ENCODE results near the gene SNX19. TPM values are rescaled to one million over a fixed set of nuclear protein-coding genes. Genes with fewer than 3 reads are reported as not detected.

SNX19 gene
- total RNA-seq, 1 experiment from 2014 or later: 79.3 TPM

- in situ Hi-C loops (cut with HindIII; ENCODE audit: low pct_unique_long_range_greater_than_20kb, low sequenced_read_pairs): no loop called here
- Histone ChIP-seq H3K4me1 (ENCODE audit: control insufficient read depth, insufficient read depth, low read length) (peaks cover 26% of the 10 kb centered on the region), H3K9me3 (ENCODE audit: control insufficient read depth, insufficient read depth, low read depth, low read length) (no peaks in the 10 kb centered on the region), H3K4me3 (ENCODE audit: low read depth in 2 of 2, low read length in 2 of 2) (no peak overlapping the region), H3K27ac (ENCODE audit: low read length) (peak overlapping the region; percentile 83), H3K27me3 (ENCODE audit: control insufficient read depth, insufficient read depth, low read length) (no peaks in the 10 kb centered on the region), H3K36me3 (ENCODE audit: control insufficient read depth, insufficient read depth, low read length) (no peaks in the 10 kb centered on the region)
- BruUV-seq (replicated peaks): no TSS peak
- POLR2A ChIA-PET: no interaction called here
- TF ChIP-seq SIN3A (IDR thresholded peaks at IDR 0.05; ENCODE audit: borderline replicate concordance, insufficient read depth, low read depth, low read length): no peak
- DNase-seq (ENCODE audit: low read depth, low spot score) (no peak), ATAC-seq (no peak)
- CTCF ChIA-PET: interaction anchor here (1.0 kb wide), 1 partner anchor 394 kb away, joined by 3 read pairs; no protein-coding TSS in a partner anchor
- intact Hi-C loops (cut with micrococcal nuclease; ENCODE audit: unreplicated experiment): loop anchor here (5.0 kb wide), 1 partner anchor 191 kb away; no protein-coding TSS in a partner anchor
These were observed 87.5 kb downstream of the SNX19 start for GRCh38 chr11:130828741-130829140.

- H3K9me3 ChIP-seq (ENCODE audit: control insufficient read depth, insufficient read depth, low read depth, low read length): no peaks in the 10 kb centered on the region
- TF ChIP-seq, protein P1, sequence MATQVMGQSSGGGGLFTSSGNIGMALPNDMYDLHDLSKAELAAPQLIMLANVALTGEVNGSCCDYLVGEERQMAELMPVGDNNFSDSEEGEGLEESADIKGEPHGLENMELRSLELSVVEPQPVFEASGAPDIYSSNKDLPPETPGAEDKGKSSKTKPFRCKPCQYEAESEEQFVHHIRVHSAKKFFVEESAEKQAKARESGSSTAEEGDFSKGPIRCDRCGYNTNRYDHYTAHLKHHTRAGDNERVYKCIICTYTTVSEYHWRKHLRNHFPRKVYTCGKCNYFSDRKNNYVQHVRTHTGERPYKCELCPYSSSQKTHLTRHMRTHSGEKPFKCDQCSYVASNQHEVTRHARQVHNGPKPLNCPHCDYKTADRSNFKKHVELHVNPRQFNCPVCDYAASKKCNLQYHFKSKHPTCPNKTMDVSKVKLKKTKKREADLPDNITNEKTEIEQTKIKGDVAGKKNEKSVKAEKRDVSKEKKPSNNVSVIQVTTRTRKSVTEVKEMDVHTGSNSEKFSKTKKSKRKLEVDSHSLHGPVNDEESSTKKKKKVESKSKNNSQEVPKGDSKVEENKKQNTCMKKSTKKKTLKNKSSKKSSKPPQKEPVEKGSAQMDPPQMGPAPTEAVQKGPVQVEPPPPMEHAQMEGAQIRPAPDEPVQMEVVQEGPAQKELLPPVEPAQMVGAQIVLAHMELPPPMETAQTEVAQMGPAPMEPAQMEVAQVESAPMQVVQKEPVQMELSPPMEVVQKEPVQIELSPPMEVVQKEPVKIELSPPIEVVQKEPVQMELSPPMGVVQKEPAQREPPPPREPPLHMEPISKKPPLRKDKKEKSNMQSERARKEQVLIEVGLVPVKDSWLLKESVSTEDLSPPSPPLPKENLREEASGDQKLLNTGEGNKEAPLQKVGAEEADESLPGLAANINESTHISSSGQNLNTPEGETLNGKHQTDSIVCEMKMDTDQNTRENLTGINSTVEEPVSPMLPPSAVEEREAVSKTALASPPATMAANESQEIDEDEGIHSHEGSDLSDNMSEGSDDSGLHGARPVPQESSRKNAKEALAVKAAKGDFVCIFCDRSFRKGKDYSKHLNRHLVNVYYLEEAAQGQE (IDR thresholded peaks at IDR 0.05; ENCODE audit: insufficient read depth in 1 of 2, low read depth in 2 of 2, low read length in 1 of 2): no peak
- TF ChIP-seq, protein P2, sequence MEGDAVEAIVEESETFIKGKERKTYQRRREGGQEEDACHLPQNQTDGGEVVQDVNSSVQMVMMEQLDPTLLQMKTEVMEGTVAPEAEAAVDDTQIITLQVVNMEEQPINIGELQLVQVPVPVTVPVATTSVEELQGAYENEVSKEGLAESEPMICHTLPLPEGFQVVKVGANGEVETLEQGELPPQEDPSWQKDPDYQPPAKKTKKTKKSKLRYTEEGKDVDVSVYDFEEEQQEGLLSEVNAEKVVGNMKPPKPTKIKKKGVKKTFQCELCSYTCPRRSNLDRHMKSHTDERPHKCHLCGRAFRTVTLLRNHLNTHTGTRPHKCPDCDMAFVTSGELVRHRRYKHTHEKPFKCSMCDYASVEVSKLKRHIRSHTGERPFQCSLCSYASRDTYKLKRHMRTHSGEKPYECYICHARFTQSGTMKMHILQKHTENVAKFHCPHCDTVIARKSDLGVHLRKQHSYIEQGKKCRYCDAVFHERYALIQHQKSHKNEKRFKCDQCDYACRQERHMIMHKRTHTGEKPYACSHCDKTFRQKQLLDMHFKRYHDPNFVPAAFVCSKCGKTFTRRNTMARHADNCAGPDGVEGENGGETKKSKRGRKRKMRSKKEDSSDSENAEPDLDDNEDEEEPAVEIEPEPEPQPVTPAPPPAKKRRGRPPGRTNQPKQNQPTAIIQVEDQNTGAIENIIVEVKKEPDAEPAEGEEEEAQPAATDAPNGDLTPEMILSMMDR (IDR thresholded peaks at IDR 0.05): peak; percentile 82
- H3K27ac ChIP-seq (ENCODE audit: low read length): peak overlapping the region; percentile 83
- no TSS peak for BruUV-seq (replicated peaks)
- peak; percentile 27 for DNase-seq (ENCODE audit: low read depth, low spot score)
- intact Hi-C loops (cut with micrococcal nuclease; ENCODE audit: unreplicated experiment) (loop anchor here (1.0 to 5.0 kb wide), 2 partner anchors 190 to 392 kb away; no protein-coding TSS in a partner anchor), in situ Hi-C loops (cut with HindIII; ENCODE audit: low pct_unique_long_range_greater_than_20kb, low sequenced_read_pairs) (no loop called here)
- H3K27me3 ChIP-seq (ENCODE audit: control insufficient read depth, insufficient read depth, low read length): no peaks in the 10 kb centered on the region
- peak; percentile 95 for ATAC-seq
- ChIA-PET POLR2A (no interaction called here), CTCF (interaction anchor here (0.6 to 1.8 kb wide), 8 partner anchors 28 to 397 kb away, joined by 3 to 13 read pairs (median 6); no protein-coding TSS in a partner anchor)
- peaks cover 26% of the 10 kb centered on the region for H3K4me1 ChIP-seq (ENCODE audit: control insufficient read depth, insufficient read depth, low read length)
- H3K4me3 ChIP-seq (ENCODE audit: low read depth in 2 of 2, low read length in 2 of 2): no peak overlapping the region
- no peaks in the 10 kb centered on the region for H3K36me3 ChIP-seq (ENCODE audit: control insufficient read depth, insufficient read depth, low read length)
These were observed 88.6 kb downstream of the SNX19 start for GRCh38 chr11:130827451-130828377.

DNA sequence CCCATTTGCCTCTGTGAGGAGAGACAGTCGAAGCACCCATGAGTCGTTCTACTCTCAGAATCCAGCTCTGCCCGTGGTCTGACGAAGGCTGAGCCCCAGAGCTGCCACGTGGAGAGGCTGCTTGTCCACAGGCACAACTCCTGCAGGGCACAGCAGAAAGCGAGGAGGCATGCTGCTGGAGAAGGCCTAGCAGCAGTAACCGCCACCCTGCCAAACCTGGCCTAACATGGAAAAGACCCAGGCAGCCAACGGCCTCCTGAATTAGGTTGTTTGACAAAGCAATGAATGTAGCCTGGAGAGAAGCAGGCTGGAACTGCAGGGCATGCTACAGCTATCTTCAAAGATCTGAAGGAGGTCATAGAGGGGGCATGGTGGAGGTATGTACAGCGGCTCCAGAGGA is 89.7 kb downstream of the SNX19 start:
- ChIA-PET POLR2A (no interaction called here), CTCF (interaction anchor here (0.8 to 1.8 kb wide), 4 partner anchors 35 to 396 kb away, joined by 3 to 6 read pairs (median 4); no protein-coding TSS in a partner anchor)
- no TSS peak for BruUV-seq (replicated peaks)
- Histone ChIP-seq H3K36me3 (ENCODE audit: control insufficient read depth, insufficient read depth, low read length) (no peaks in the 10 kb centered on the region), H3K9me3 (ENCODE audit: control insufficient read depth, insufficient read depth, low read depth, low read length) (no peaks in the 10 kb centered on the region), H3K4me1 (ENCODE audit: control insufficient read depth, insufficient read depth, low read length) (peaks cover 26% of the 10 kb centered on the region), H3K4me3 (ENCODE audit: low read depth in 2 of 2, low read length in 2 of 2) (no peak overlapping the region), H3K27me3 (ENCODE audit: control insufficient read depth, insufficient read depth, low read length) (no peaks in the 10 kb centered on the region), H3K27ac (ENCODE audit: low read length) (peak overlapping the region; percentile 83)
- ATAC-seq (no peak), DNase-seq (ENCODE audit: low read depth, low spot score) (no peak)
- intact Hi-C loops (cut with micrococcal nuclease; ENCODE audit: unreplicated experiment) (loop anchor here (5.0 kb wide), 1 partner anchor 189 kb away; no protein-coding TSS in a partner anchor), in situ Hi-C loops (cut with HindIII; ENCODE audit: low pct_unique_long_range_greater_than_20kb, low sequenced_read_pairs) (no loop called here)
- TF ChIP-seq, protein P2 (IDR thresholded peaks at IDR 0.05): no peak

Data from Panc1 (cell line).